DMS153 (cell line): Measurements from ENCODE around the gene PAAF1.
"Not testable (repeated sequence)": the region's sequence is repeated elsewhere in the genome, so short reads cannot be mapped to it uniquely, and the experiment has no call there.

Source experiments
- DNase-seq: peaks from one replicate; lab custom pipeline; 2025; lab: John Stamatoyannopoulos, UW

The PAAF1 gene

GRCh38 chr11:73883856-73884255, 7.1 kb downstream of the PAAF1 start:
- no peak for DNase-seq

GRCh38 chr11:73888244-73888643, 11.4 kb downstream of the PAAF1 start:
- no peak for DNase-seq

GRCh38 chr11:73889019-73889418, 12.2 kb downstream of the PAAF1 start:
- DNase-seq = no peak

- DNase-seq = no peak
These were observed 12.7 kb downstream of the PAAF1 start for GRCh38 chr11:73889536-73889935.

- no peak for DNase-seq
These were observed 16.2 kb downstream of the PAAF1 start for GRCh38 chr11:73893041-73893440.

- no peak for DNase-seq
These were observed 18.0 kb downstream of the PAAF1 start for GRCh38 chr11:73894725-73895335.

- DNase-seq = no peak
These were observed 25.5 kb downstream of the PAAF1 start for GRCh38 chr11:73902303-73902702.

GRCh38 chr11:73907191-73907590, 30.4 kb downstream of the PAAF1 start:
- DNase-seq = no peak

GRCh38 chr11:73912026-73912425, 35.2 kb downstream of the PAAF1 start:
- no peak for DNase-seq

- no peak for DNase-seq
These were observed 36.7 kb downstream of the PAAF1 start for GRCh38 chr11:73913472-73913871.

- DNase-seq = no peak
These were observed 37.5 kb downstream of the PAAF1 start for GRCh38 chr11:73914284-73914683.

GRCh38 chr11:73916435-73916834, 39.6 kb downstream of the PAAF1 start:
- DNase-seq = no peak

- no peak for DNase-seq
These were observed 44.4 kb downstream of the PAAF1 start for GRCh38 chr11:73921180-73921579.

- no peak for DNase-seq
These were observed 52.6 kb downstream of the PAAF1 start for GRCh38 chr11:73929388-73929787.

GRCh38 chr11:73931039-73931645, 54.3 kb downstream of the PAAF1 start:
- DNase-seq = peak; percentile 21

GRCh38 chr11:73931951-73932350, 55.2 kb downstream of the PAAF1 start:
- DNase-seq = no peak

GRCh38 chr11:73932781-73933180, 56.0 kb downstream of the PAAF1 start:
- no peak for DNase-seq

- DNase-seq = not testable (repeated sequence)
These were observed 59.2 kb downstream of the PAAF1 start for GRCh38 chr11:73936047-73936446.

- no peak for DNase-seq
These were observed 62.3 kb downstream of the PAAF1 start for GRCh38 chr11:73939096-73939495.

- DNase-seq = no peak
These were observed 64.2 kb downstream of the PAAF1 start for GRCh38 chr11:73940801-73941570.

- DNase-seq = no peak
These were observed 65.2 kb downstream of the PAAF1 start for GRCh38 chr11:73942010-73942409.

- no peak for DNase-seq
These were observed 67.3 kb downstream of the PAAF1 start for GRCh38 chr11:73944085-73944484.

- DNase-seq = no peak
These were observed 68.1 kb downstream of the PAAF1 start for GRCh38 chr11:73944901-73945300.
